MM.1S (cell line): ENCODE data around the gene MYO1F.
"Not testable (repeated sequence)": the region's sequence is repeated elsewhere in the genome, so short reads cannot be mapped to it uniquely, and the experiment has no call there.

Source experiments
- EZH2 ChIP-seq: fragments of 300-600 bp; sonication (generic); optimal IDR thresholded peaks from 2 replicates; pipeline ENCODE3; 2017; ENCODE audit warnings: low read depth, mild to moderate bottlenecking, antibody characterized with exemption, low read length, mixed read lengths
- EZH2phosphoT487 ChIP-seq: fragments of 300-600 bp; sonication (generic); IDR thresholded peaks from 2 replicates; pipeline ENCODE4 v1.6.1; 2018; ENCODE audit warnings: antibody characterized with exemption, low read length
- TF ChIP-seq, protein P1 (sequence below): fragments of 300-600 bp; sonication (generic); IDR thresholded peaks from 2 replicates; pipeline ENCODE4 v1.5.1; 2016; ENCODE audit warnings: antibody characterized with exemption, low read length, mixed read lengths

DNA sequence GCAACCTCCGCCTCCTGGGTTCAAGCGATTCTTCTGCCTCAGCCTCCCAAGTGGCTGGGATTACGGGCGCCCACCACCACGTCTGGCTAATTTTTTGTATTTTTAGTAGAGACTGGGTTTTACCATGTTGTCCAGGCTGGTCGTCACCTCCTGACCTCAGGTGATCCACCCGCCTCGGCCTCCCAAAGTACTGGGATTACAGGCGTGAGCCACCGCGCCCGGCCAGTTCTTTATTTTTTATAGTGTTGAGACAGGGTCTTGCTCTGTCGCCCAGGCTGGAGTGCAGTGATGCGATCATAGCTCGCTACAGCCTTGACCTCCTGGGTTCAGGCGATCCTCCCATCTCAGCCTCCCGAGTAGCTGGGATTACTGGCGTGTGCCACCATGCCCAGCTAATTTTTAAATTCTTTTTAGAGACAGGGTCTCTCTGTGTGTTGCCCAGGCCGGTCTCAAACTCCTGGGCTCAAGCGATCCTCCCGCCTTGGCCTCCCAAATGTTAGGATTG lies 62.7 kb downstream of the MYO1F start:
- TF ChIP-seq, protein P1, sequence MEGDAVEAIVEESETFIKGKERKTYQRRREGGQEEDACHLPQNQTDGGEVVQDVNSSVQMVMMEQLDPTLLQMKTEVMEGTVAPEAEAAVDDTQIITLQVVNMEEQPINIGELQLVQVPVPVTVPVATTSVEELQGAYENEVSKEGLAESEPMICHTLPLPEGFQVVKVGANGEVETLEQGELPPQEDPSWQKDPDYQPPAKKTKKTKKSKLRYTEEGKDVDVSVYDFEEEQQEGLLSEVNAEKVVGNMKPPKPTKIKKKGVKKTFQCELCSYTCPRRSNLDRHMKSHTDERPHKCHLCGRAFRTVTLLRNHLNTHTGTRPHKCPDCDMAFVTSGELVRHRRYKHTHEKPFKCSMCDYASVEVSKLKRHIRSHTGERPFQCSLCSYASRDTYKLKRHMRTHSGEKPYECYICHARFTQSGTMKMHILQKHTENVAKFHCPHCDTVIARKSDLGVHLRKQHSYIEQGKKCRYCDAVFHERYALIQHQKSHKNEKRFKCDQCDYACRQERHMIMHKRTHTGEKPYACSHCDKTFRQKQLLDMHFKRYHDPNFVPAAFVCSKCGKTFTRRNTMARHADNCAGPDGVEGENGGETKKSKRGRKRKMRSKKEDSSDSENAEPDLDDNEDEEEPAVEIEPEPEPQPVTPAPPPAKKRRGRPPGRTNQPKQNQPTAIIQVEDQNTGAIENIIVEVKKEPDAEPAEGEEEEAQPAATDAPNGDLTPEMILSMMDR = not testable (repeated sequence)
- not testable (repeated sequence) for TF ChIP-seq EZH2, EZH2phosphoT487
